Stimulated activated CD8-positive, alpha-beta memory T cell treated with anti-CD3 and anti-CD28 coated beads, Interleukin-12 subunit alpha, Interleukin-12 subunit beta, amount 100 ng/mL, for 24 hours (primary cell): ENCODE measurements around the gene SEM1.
"Not testable (repeated sequence)": the region's sequence is repeated elsewhere in the genome, so short reads cannot be mapped to it uniquely, and the experiment has no call there.

Source experiments
- DNase-seq: peaks from one replicate; pipeline ENCODE4 v3.0.0-alpha.2; 2020; ENCODE audit errors: extremely low read depth

Gene SEM1

GRCh38 chr7:96663457-96663856 is 46.2 kb downstream of the SEM1 start:
- no peak for DNase-seq

- DNase-seq: not testable (repeated sequence)
These were observed 47.5 kb downstream of the SEM1 start for GRCh38 chr7:96662151-96662550.

GRCh38 chr7:96658022-96658412 is 51.6 kb downstream of the SEM1 start:
- no peak for DNase-seq

- no peak for DNase-seq
These were observed 52.2 kb downstream of the SEM1 start for GRCh38 chr7:96657347-96658021.

- DNase-seq: no peak
These were observed 53.7 kb downstream of the SEM1 start for GRCh38 chr7:96655956-96656355.

GRCh38 chr7:96654630-96655188 is 54.9 kb downstream of the SEM1 start:
- DNase-seq: no peak

- DNase-seq: no peak
These were observed 59.7 kb downstream of the SEM1 start for GRCh38 chr7:96649981-96650380.

- no peak for DNase-seq
These were observed 60.9 kb downstream of the SEM1 start for GRCh38 chr7:96648784-96649183.

- DNase-seq: no peak
These were observed 61.9 kb downstream of the SEM1 start for GRCh38 chr7:96647733-96648132.

- DNase-seq: no peak
These were observed 64.6 kb downstream of the SEM1 start for GRCh38 chr7:96645084-96645483.

GRCh38 chr7:96643436-96643835 is 66.2 kb downstream of the SEM1 start:
- not testable (repeated sequence) for DNase-seq

GRCh38 chr7:96640054-96640453 is 69.6 kb downstream of the SEM1 start:
- no peak for DNase-seq
